HEK293T (cell line): ENCODE results near the gene RBFOX2.

Source experiments
- CTCF ChIA-PET: fragments of 350-600 bp; formaldehyde crosslinking; extraction: SDS; loops from one replicate; lab custom pipeline; 2021; ENCODE audit warnings: antibody characterized with exemption, inconsistent platforms; lab: Yijun Ruan, JAX
- POLR2A ChIA-PET: fragments of 350-600 bp; formaldehyde crosslinking; extraction: SDS; loops from one replicate; lab custom pipeline; 2020; ENCODE audit warnings: antibody characterized with exemption, inconsistent platforms; lab: Yijun Ruan, JAX
- DNase-seq: peaks from one replicate; pipeline ENCODE4 v3.0.0; 2012; ENCODE audit warnings: mixed read lengths; ENCODE audit errors: extremely low spot score
- ARNT ChIP-seq: fragments of 450-650 bp; IDR thresholded peaks from 2 replicates; pipeline ENCODE4 v1.6.1; 2017; ENCODE audit warnings: mild to moderate bottlenecking
- BHLHE40 ChIP-seq: fragments of 450-650 bp; IDR thresholded peaks from 2 replicates; pipeline ENCODE4 v1.6.1; 2016; ENCODE audit warnings: mild to moderate bottlenecking, moderate library complexity, borderline replicate concordance
- CTBP1 ChIP-seq: fragments of 450-650 bp; IDR thresholded peaks from 2 replicates; pipeline ENCODE4 v1.6.1; 2016; ENCODE audit warnings: borderline replicate concordance
- ELF4 ChIP-seq: fragments of 450-650 bp; IDR thresholded peaks from 2 replicates; pipeline ENCODE4 v1.6.1; 2017; ENCODE audit warnings: antibody characterized with exemption
- FOXA1 ChIP-seq: fragments of 450-650 bp; IDR thresholded peaks from 2 replicates; pipeline ENCODE4 v1.6.1; 2016; ENCODE audit warnings: mild to moderate bottlenecking
- FOXK2 ChIP-seq: fragments of 450-650 bp; IDR thresholded peaks from 2 replicates; pipeline ENCODE4 v1.6.1; 2016; ENCODE audit warnings: mild to moderate bottlenecking
- FOXM1 ChIP-seq: fragments of 450-650 bp; IDR thresholded peaks from 2 replicates; pipeline ENCODE4 v1.6.1; 2017; ENCODE audit warnings: mild to moderate bottlenecking, borderline replicate concordance
- HDGF ChIP-seq: fragments of 450-650 bp; IDR thresholded peaks from 2 replicates; pipeline ENCODE4 v1.6.1; 2017; ENCODE audit warnings: antibody characterized with exemption, borderline replicate concordance
- L3MBTL2 ChIP-seq: fragments of 450-650 bp; conservative IDR thresholded peaks from 2 replicates; pipeline ENCODE4 v1.6.1; 2016; ENCODE audit warnings: mild to moderate bottlenecking
- LEF1 ChIP-seq: fragments of 450-650 bp; IDR thresholded peaks from 2 replicates; pipeline ENCODE4 v1.6.1; 2017; ENCODE audit warnings: mild to moderate bottlenecking, borderline replicate concordance
- NFRKB ChIP-seq: fragments of 450-650 bp; IDR thresholded peaks from 2 replicates; pipeline ENCODE4 v1.6.1; 2016; ENCODE audit warnings: mild to moderate bottlenecking, moderate library complexity
- PKNOX1 ChIP-seq: fragments of 450-650 bp; IDR thresholded peaks from 2 replicates; pipeline ENCODE4 v1.6.1; 2016
- SP1 ChIP-seq: fragments of 450-650 bp; IDR thresholded peaks from 2 replicates; pipeline ENCODE4 v1.6.1; 2017
- SUZ12 ChIP-seq: fragments of 450-650 bp; IDR thresholded peaks from 2 replicates; pipeline ENCODE4 v1.6.1; 2016; ENCODE audit warnings: mild to moderate bottlenecking
- TARDBP ChIP-seq: fragments of 450-650 bp; IDR thresholded peaks from 2 replicates; pipeline ENCODE4 v1.6.1; 2016
- ZNF384 ChIP-seq: fragments of 450-650 bp; IDR thresholded peaks from 2 replicates; pipeline ENCODE4 v1.6.1; 2016

The RBFOX2 gene

GRCh38 chr22:35697142-35697541 is 331.5 kb downstream of the RBFOX2 start:
- DNase-seq: no peak
- POLR2A ChIA-PET: no interaction called here
- CTCF ChIA-PET: no interaction called here
- no peak for TF ChIP-seq ARNT
- no peak for TF ChIP-seq FOXA1
- no peak for TF ChIP-seq L3MBTL2
- no peak for TF ChIP-seq FOXK2
- no peak for TF ChIP-seq FOXM1
- no peak for TF ChIP-seq SUZ12
- no peak for TF ChIP-seq TARDBP
- no peak for TF ChIP-seq NFRKB
- TF ChIP-seq BHLHE40: no peak
- no peak for TF ChIP-seq ZNF384
- TF ChIP-seq CTBP1: no peak
- TF ChIP-seq PKNOX1: no peak

GRCh38 chr22:35695202-35695601 is 333.4 kb downstream of the RBFOX2 start:
- CTCF ChIA-PET: no interaction called here
- DNase-seq: no peak
- POLR2A ChIA-PET: no interaction called here
- no peak for TF ChIP-seq PKNOX1
- no peak for TF ChIP-seq FOXM1
- TF ChIP-seq LEF1: no peak
- TF ChIP-seq L3MBTL2: no peak
- no peak for TF ChIP-seq ARNT

GRCh38 chr22:35690001-35690400 is 338.6 kb downstream of the RBFOX2 start:
- POLR2A ChIA-PET: no interaction called here
- CTCF ChIA-PET: no interaction called here
- no peak for DNase-seq
- TF ChIP-seq SP1 (no peak), TARDBP (no peak), ZNF384 (no peak), L3MBTL2 (no peak), FOXA1 (no peak), LEF1 (no peak), NFRKB (no peak), FOXK2 (no peak), PKNOX1 (no peak), ARNT (no peak), HDGF (no peak), FOXM1 (no peak), CTBP1 (no peak), ELF4 (no peak), BHLHE40 (no peak), SUZ12 (no peak)

- ChIA-PET CTCF (no interaction called here), POLR2A (no interaction called here)
- TF ChIP-seq SP1 (no peak), BHLHE40 (no peak), FOXA1 (no peak), PKNOX1 (no peak), ELF4 (no peak), SUZ12 (no peak), HDGF (no peak), ARNT (no peak), L3MBTL2 (no peak), FOXM1 (no peak), LEF1 (no peak), CTBP1 (no peak), ZNF384 (no peak), TARDBP (no peak), FOXK2 (no peak), NFRKB (no peak)
- DNase-seq: no peak
These were observed 339.5 kb downstream of the RBFOX2 start for GRCh38 chr22:35688913-35689675.
